Measurements from ENCODE around the gene LZIC.

LZIC gene

GRCh38 chr1:9892563-9893528 is 50.3 kb downstream of the LZIC start:
- Histone ChIP-seq H3K9me3 (ENCODE audit: control insufficient read depth, insufficient read depth, low read length) (no peaks in the 10 kb centered on the region), H3K36me3 (ENCODE audit: control insufficient read depth, insufficient read depth, low read length) (no peaks in the 10 kb centered on the region), H3K9ac (ENCODE audit: low read depth, low read length) (no peak overlapping the region), H3K27me3 (ENCODE audit: control insufficient read depth, insufficient read depth, low read length) (no peaks in the 10 kb centered on the region), H3K4me3 (ENCODE audit: low read depth, low read length) (no peak overlapping the region), H3K4me1 (ENCODE audit: control insufficient read depth, insufficient read depth, low read length) (peaks cover 13% of the 10 kb centered on the region)

GRCh38 chr1:9891207-9891606 is 52.0 kb downstream of the LZIC start:
- Histone ChIP-seq H3K9ac (ENCODE audit: low read depth, low read length) (no peak overlapping the region), H3K36me3 (ENCODE audit: control insufficient read depth, insufficient read depth, low read length) (no peaks in the 10 kb centered on the region), H3K4me1 (ENCODE audit: control insufficient read depth, insufficient read depth, low read length) (peaks cover 15% of the 10 kb centered on the region), H3K9me3 (ENCODE audit: control insufficient read depth, insufficient read depth, low read length) (no peaks in the 10 kb centered on the region), H3K4me3 (ENCODE audit: low read depth, low read length) (no peak overlapping the region), H3K27me3 (ENCODE audit: control insufficient read depth, insufficient read depth, low read length) (no peaks in the 10 kb centered on the region)

- Histone ChIP-seq H3K4me3 (ENCODE audit: low read depth, low read length) (no peak overlapping the region), H3K9ac (ENCODE audit: low read depth, low read length) (peak overlapping the region; percentile 37), H3K36me3 (ENCODE audit: control insufficient read depth, insufficient read depth, low read length) (no peaks in the 10 kb centered on the region), H3K4me1 (ENCODE audit: control insufficient read depth, insufficient read depth, low read length) (peaks cover 15% of the 10 kb centered on the region), H3K27me3 (ENCODE audit: control insufficient read depth, insufficient read depth, low read length) (no peaks in the 10 kb centered on the region), H3K9me3 (ENCODE audit: control insufficient read depth, insufficient read depth, low read length) (no peaks in the 10 kb centered on the region)
These were observed 52.9 kb downstream of the LZIC start for GRCh38 chr1:9890224-9890731.

GRCh38 chr1:9889411-9889810 is 53.8 kb downstream of the LZIC start:
- H3K36me3 ChIP-seq (ENCODE audit: control insufficient read depth, insufficient read depth, low read length) = no peaks in the 10 kb centered on the region
- H3K27me3 ChIP-seq (ENCODE audit: control insufficient read depth, insufficient read depth, low read length) = no peaks in the 10 kb centered on the region
- no peaks in the 10 kb centered on the region for H3K9me3 ChIP-seq (ENCODE audit: control insufficient read depth, insufficient read depth, low read length)
- no peak overlapping the region for H3K4me3 ChIP-seq (ENCODE audit: low read depth, low read length)
- H3K4me1 ChIP-seq (ENCODE audit: control insufficient read depth, insufficient read depth, low read length) = peaks cover 15% of the 10 kb centered on the region
- H3K9ac ChIP-seq (ENCODE audit: low read depth, low read length) = peak overlapping the region; percentile 54

- Histone ChIP-seq H3K36me3 (ENCODE audit: control insufficient read depth, insufficient read depth, low read length) (no peaks in the 10 kb centered on the region), H3K4me3 (ENCODE audit: low read depth, low read length) (no peak overlapping the region), H3K4me1 (ENCODE audit: control insufficient read depth, insufficient read depth, low read length) (peaks cover 15% of the 10 kb centered on the region), H3K9ac (ENCODE audit: low read depth, low read length) (peak overlapping the region; percentile 54), H3K9me3 (ENCODE audit: control insufficient read depth, insufficient read depth, low read length) (no peaks in the 10 kb centered on the region), H3K27me3 (ENCODE audit: control insufficient read depth, insufficient read depth, low read length) (no peaks in the 10 kb centered on the region)
These were observed 54.3 kb downstream of the LZIC start for GRCh38 chr1:9888886-9889285.

GRCh38 chr1:9887070-9887469 is 56.1 kb downstream of the LZIC start:
- Histone ChIP-seq H3K9me3 (ENCODE audit: control insufficient read depth, insufficient read depth, low read length) (no peaks in the 10 kb centered on the region), H3K4me3 (ENCODE audit: low read depth, low read length) (no peak overlapping the region), H3K36me3 (ENCODE audit: control insufficient read depth, insufficient read depth, low read length) (no peaks in the 10 kb centered on the region), H3K9ac (ENCODE audit: low read depth, low read length) (no peak overlapping the region), H3K4me1 (ENCODE audit: control insufficient read depth, insufficient read depth, low read length) (peaks cover 15% of the 10 kb centered on the region), H3K27me3 (ENCODE audit: control insufficient read depth, insufficient read depth, low read length) (no peaks in the 10 kb centered on the region)

GRCh38 chr1:9886092-9886742 is 57.0 kb downstream of the LZIC start:
- no peaks in the 10 kb centered on the region for H3K9me3 ChIP-seq (ENCODE audit: control insufficient read depth, insufficient read depth, low read length)
- peaks cover 15% of the 10 kb centered on the region for H3K4me1 ChIP-seq (ENCODE audit: control insufficient read depth, insufficient read depth, low read length)
- no peak overlapping the region for H3K4me3 ChIP-seq (ENCODE audit: low read depth, low read length)
- no peak overlapping the region for H3K9ac ChIP-seq (ENCODE audit: low read depth, low read length)
- no peaks in the 10 kb centered on the region for H3K27me3 ChIP-seq (ENCODE audit: control insufficient read depth, insufficient read depth, low read length)
- H3K36me3 ChIP-seq (ENCODE audit: control insufficient read depth, insufficient read depth, low read length) = no peaks in the 10 kb centered on the region

- Histone ChIP-seq H3K9ac (ENCODE audit: low read depth, low read length) (no peak overlapping the region), H3K9me3 (ENCODE audit: control insufficient read depth, insufficient read depth, low read length) (no peaks in the 10 kb centered on the region), H3K4me3 (ENCODE audit: low read depth, low read length) (no peak overlapping the region), H3K36me3 (ENCODE audit: control insufficient read depth, insufficient read depth, low read length) (no peaks in the 10 kb centered on the region), H3K27me3 (ENCODE audit: control insufficient read depth, insufficient read depth, low read length) (no peaks in the 10 kb centered on the region), H3K4me1 (ENCODE audit: control insufficient read depth, insufficient read depth, low read length) (peaks cover 5% of the 10 kb centered on the region)
These were observed 58.4 kb downstream of the LZIC start for GRCh38 chr1:9884805-9885204.

- peak overlapping the region; percentile 47 for H3K9ac ChIP-seq (ENCODE audit: low read depth, low read length)
- no peaks in the 10 kb centered on the region for H3K36me3 ChIP-seq (ENCODE audit: control insufficient read depth, insufficient read depth, low read length)
- H3K27me3 ChIP-seq (ENCODE audit: control insufficient read depth, insufficient read depth, low read length) = no peaks in the 10 kb centered on the region
- no peak overlapping the region for H3K4me3 ChIP-seq (ENCODE audit: low read depth, low read length)
- peaks cover 2% of the 10 kb centered on the region for H3K4me1 ChIP-seq (ENCODE audit: control insufficient read depth, insufficient read depth, low read length)
- H3K9me3 ChIP-seq (ENCODE audit: control insufficient read depth, insufficient read depth, low read length) = no peaks in the 10 kb centered on the region
These were observed 59.4 kb downstream of the LZIC start for GRCh38 chr1:9883585-9884449.

GRCh38 chr1:9882945-9883303 is 60.3 kb downstream of the LZIC start:
- no peaks in the 10 kb centered on the region for H3K9me3 ChIP-seq (ENCODE audit: control insufficient read depth, insufficient read depth, low read length)
- peaks cover 2% of the 10 kb centered on the region for H3K4me1 ChIP-seq (ENCODE audit: control insufficient read depth, insufficient read depth, low read length)
- no peaks in the 10 kb centered on the region for H3K36me3 ChIP-seq (ENCODE audit: control insufficient read depth, insufficient read depth, low read length)
- no peak overlapping the region for H3K4me3 ChIP-seq (ENCODE audit: low read depth, low read length)
- no peak overlapping the region for H3K9ac ChIP-seq (ENCODE audit: low read depth, low read length)
- no peaks in the 10 kb centered on the region for H3K27me3 ChIP-seq (ENCODE audit: control insufficient read depth, insufficient read depth, low read length)

GRCh38 chr1:9882296-9882944 is 60.8 kb downstream of the LZIC start:
- Histone ChIP-seq H3K4me3 (ENCODE audit: low read depth, low read length) (no peak overlapping the region), H3K9me3 (ENCODE audit: control insufficient read depth, insufficient read depth, low read length) (no peaks in the 10 kb centered on the region), H3K27me3 (ENCODE audit: control insufficient read depth, insufficient read depth, low read length) (no peaks in the 10 kb centered on the region), H3K36me3 (ENCODE audit: control insufficient read depth, insufficient read depth, low read length) (no peaks in the 10 kb centered on the region), H3K4me1 (ENCODE audit: control insufficient read depth, insufficient read depth, low read length) (peaks cover 2% of the 10 kb centered on the region), H3K9ac (ENCODE audit: low read depth, low read length) (no peak overlapping the region)
